Measurements from ENCODE around the gene ILF2.
A peak's percentile ranks its signal among the peaks of the same experiment; 100 is the strongest.
"Not testable (repeated sequence)": the region's sequence is repeated elsewhere in the genome, so short reads cannot be mapped to it uniquely, and the experiment has no call there.

The ILF2 gene

GRCh38 chr1:153647346-153647714 is 23.5 kb downstream of the ILF2 start:
- DNase-seq = no peak

DNA sequence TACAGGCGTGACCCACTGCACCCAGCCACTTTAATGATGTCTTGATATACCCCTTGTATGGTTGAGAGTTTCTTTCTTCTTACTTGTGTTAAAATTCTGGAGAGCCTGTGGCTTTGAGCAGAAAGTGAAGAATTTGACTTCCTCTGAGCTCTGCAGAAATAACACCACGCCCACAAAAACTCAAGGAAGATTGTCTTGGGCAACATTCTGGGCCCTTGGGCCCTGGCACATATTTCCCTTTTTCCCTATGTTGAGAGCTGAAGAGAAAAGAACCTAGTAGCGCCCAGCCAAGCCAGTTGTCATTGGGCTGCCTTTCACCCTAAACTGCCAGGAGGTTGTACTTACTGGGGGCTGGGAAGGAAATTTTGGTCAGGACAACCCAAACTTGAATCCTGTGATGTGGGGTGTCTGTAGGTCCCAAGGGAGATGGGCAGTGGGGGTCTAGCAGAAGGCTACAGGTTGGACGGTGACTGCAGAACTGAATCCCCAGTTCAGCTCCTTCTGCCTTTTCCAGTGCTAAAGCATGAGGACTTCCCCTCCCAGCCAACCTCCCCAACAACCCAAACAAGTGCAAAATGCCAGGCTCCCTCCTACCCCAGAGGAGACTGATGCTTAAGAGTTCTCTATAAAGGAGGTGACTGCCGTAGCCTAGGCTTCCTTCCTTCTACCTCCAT is 24.0 kb downstream of the ILF2 start:
- no peak for DNase-seq

GRCh38 chr1:153643816-153644215 is 27.0 kb downstream of the ILF2 start:
- DNase-seq = no peak

DNA sequence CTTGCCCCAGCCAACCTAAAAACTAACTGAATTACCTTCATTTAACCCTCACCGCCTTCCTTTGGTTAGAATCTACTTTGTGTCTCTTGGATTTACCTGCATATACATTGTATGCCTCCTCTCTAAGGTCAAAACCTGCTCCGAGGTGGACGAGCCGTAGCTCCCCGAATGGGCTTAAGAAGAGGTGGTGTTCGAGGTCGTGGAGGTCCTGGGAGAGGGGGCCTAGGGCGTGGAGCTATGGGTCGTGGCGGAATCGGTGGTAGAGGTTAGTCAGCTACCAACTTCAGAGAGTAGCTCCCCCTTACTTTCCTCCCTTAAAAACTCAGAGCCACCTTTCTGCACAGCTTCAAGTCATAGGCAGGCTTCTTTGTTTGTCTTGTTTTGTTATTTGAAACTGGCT is 27.7 kb downstream of the ILF2 start:
- no peak for DNase-seq

DNA sequence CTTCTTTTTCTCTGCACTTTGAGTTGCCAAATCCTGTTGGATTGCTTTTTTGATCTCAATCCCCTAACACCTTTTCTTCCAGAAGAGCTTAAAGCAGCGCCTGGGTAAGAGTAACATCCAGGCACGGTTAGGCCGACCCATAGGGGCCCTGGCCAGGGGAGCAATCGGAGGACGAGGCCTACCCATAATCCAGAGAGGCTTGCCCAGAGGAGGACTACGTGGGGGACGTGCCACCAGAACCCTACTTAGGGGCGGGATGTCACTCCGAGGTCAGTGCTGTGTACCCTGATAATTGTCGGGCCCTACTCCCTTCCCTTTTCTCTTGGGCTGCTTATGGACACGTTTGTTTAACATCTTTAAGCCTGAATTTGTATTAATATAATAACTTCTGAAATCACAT is 28.6 kb downstream of the ILF2 start:
- no peak for DNase-seq

DNA sequence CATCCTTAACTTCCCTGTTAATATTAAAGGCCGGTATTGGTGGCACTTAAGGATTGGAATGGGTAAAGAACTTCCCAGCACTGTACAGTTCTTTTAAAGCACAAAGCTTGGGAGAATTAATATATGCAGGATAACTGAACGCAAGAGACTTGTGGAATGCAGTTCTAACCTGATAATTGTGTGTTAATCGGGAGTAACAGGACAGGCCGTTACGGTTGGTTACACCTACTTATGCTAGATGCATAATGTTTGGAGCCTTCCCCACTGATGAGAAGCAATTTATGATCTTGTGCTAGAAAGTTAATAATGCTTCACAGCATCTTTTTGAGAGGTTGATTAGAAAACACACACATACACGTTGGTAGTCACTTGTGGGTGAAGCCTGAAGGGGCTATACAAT is 29.9 kb downstream of the ILF2 start:
- no peak for DNase-seq

DNA sequence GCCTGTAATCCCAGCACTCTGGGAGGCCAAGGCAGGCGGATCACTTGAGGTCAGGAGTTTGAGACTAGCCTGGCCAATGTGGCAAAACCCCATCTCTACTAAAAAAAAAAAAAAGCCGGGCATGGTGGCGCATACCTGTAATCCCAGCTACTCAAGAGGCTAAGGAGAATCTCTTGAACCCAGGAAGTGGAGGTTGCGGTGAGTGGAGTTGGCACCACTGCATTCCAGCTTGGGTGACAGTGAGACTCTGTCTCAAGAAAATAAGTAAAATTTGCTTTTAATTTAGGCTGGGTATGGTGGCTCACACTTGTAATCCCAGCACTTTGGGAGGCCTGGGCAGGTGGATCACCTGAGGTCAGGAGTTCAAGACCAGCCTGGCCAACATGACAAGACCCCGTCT is 30.6 kb downstream of the ILF2 start:
- DNase-seq = not testable (repeated sequence)

DNA sequence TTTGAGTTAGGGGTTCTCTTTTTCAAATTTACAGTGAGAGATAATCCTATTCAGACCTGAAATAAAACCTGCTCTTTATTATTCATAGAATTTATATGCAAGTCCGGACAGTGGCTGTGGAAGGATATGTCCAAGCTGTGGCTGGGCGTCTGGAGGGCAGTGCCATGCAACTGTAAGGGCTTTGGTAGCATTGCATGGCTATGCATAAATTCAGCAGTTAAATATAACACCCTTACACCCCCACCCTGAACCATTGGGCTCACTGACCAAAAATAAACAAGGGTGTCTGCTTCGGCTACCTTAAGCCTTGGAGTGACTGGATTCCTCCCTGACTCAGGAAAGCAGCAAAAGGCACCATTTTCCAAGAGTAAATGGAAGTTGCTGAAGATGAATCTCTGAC is 31.5 kb downstream of the ILF2 start:
- DNase-seq = no peak

DNA sequence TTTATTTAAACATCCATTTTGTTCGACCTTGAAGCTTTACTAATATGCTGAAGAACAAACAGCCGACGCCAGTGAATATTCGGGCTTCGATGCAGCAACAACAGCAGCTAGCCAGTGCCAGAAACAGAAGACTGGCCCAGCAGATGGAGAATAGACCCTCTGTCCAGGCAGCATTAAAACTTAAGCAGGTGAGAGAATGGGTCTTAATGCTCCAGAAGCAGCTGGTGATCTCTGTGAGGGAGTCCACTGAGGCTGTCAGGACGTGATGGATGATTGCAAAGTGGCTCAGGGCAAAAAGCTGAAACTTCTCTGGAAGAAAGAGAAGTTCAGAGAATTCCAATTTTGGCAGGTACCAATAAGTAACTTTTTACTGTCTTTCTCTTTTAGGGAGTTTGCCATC is 32.5 kb downstream of the ILF2 start:
- DNase-seq = no peak

DNA sequence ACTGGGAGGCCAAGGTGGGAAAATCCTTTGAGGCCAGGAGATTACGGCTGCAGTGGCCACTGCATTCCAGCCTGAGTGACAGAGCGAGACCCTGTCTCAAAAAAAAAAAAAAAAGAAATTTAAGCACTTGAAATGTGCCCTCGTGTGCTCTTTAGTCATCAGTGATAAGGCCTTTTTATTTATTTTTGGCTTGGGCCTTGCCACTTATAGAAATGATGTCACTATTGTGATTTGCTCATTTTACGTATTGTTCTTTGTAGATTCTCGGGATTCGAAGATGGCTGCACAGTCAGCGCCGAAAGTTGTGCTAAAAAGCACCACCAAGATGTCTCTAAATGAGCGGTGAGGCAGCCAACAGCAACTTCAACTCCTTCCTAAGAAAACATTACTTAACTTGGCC is 34.5 kb downstream of the ILF2 start:
- no peak for DNase-seq

DNA sequence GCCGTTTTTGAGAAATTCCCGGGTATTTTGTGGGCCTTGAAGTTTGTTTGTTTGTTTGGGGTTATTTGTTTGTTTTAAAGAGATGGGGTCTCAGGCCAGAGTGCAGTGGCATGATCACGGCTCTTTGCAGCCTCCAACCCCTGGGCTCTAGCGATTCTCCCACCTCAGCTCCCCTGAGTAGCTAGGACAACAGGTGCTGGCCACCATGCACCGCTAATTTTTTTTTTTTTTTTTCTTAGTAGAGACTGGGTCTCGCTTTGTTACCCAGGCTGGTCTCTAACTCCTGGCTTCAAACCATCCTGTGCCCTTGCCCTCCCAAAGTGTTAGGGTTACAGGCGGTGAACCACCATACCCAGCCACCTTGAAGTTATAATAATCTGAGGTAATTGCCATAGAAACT is 34.9 kb downstream of the ILF2 start:
- DNase-seq = no peak

GRCh38 chr1:153633754-153634665 is 36.8 kb downstream of the ILF2 start, which contains the start of gene CHTOP:
TSS of gene CHTOP (plus strand) at chr1:153634066. CDS start at chr1:153636589, 2,523 bp downstream.
- DNase-seq = peak; percentile 94

GRCh38 chr1:153633161-153633753 is 37.5 kb downstream of the ILF2 start:
- DNase-seq = no peak

GRCh38 chr1:153631047-153632022 is 39.5 kb downstream of the ILF2 start:
- DNase-seq = no peak

GRCh38 chr1:153630384-153630783 is 40.4 kb downstream of the ILF2 start:
- no peak for DNase-seq

GRCh38 chr1:153629971-153630370 is 40.8 kb downstream of the ILF2 start:
- no peak for DNase-seq

DNA sequence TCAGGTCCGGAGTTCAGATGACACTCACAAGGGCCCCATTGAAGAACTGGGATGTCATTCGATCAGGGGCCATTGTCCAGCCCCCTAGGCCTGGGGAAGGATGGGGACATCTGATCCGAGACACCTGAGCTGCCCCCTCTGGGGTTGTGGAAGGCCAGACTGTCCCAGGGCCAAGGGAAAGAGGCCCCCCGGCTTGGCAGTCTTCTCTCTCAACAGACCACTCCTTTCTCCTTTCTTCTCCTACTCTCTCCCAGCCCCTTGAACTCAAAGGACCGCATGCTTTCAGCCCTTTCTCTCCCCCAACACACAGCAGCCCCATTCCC is 41.5 kb downstream of the ILF2 start:
- DNase-seq = no peak

- no peak for DNase-seq
Measured at GRCh38 chr1:153628638-153629342, 42.0 kb downstream of the ILF2 start.

DNA sequence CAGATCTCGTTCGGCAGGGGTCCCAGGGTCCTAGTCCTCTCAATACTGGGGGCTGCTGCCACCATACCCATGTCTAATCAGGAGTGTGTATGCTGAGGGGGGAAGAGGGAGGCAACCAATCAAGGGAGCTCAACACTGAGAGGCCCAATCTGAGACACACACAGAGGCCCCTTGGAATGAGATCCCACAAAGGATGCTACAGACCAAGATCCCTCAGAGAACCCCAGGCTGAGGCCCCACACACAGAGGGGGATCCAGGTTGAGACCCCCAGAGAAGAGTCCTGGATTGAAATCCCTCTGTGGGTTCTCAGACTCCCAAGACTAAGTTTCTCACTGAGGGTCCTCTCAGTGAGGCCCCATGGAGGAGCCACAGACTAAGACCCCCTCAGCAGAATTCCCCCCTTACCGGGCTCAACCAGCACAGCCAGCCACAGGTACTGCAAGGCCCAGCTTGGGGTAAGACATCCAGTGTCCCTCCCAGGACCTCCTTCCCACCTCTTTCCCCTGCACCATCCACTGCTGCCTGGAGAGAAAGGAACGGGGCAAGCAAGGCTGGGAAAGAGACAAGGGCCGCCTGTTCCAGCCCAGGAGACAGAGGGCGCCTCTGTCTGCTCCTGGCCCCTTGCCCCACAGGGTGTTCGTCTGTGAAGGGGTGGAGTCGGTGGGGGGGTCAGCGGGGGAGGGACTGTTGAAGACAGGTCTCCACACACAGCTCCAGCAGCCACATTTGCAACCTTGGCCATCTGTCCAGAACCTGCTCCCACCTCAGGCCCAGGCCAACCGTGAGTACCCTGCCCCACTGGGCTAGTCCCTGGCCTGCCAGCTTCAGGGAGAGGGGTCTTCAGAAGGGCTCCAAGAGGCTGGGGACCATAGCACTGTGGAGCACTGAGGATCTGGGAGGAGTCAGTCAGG is 42.8 kb downstream of the ILF2 start, which contains the start of gene S100A1:
Gene S100A1 (plus strand): TSS at position 720 of the 912 bp plus-strand sequence. CDS start 2,088 bp downstream, outside the sequence.
- no peak for DNase-seq

DNA sequence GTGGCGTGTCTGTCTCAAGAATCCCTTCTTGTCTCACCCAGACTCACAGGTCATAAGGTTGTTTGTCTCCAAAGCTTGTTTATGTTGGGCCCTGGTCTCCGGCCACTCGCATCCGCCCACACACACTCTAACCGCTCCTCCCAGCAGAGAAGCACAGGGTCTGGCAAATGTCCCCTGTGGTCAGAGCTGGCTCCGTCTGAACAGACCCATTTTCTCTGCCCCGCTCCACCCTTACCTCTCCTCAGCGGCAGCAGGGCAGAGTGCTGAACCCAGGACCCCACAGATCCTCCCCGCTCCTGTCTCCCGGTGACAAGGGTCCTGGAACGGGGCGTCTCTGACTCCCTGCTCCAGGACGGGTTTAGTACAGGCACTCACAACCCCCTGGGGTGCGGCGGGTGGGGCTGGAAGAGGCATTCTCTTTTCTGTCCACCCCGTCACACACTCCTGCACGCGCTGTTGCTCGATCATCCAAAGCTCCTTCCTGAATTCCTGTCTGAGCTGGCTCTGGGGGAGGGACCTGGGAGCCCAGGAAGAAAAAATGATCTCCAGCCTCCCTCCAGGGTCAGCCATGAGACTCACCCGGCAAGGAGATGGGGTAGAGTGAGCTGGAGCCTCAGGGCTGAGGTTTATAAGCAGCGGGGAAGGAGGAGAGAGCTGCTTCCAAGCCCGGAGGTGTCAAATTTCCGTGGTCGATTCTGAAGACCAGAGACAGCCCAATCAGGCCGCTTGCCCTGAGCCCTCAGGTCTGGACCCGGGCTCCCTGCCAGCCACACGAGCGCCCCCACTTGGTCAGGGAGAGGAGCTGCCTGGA is 43.7 kb downstream of the ILF2 start, which contains the start of gene S100A13:
Gene S100A13 (minus strand): TSS at position 602 of the 811 bp plus-strand sequence. CDS start 1,033 bp downstream, outside the sequence.
- DNase-seq = no peak

Measured in activated CD4-positive, alpha-beta T cell treated with anti-CD3 and anti-CD28 coated beads for 4 hours (primary cell).